ENCODE results near the gene MED16. TPM values are rescaled to one million over a fixed set of nuclear protein-coding genes. Genes with fewer than 3 reads are reported as not detected.

The MED16 gene
- total and polyA plus RNA-seq, 2 of the 4 experiments (the other 2 are of a cell fraction), result 8.1 to 40.2 TPM

- H3K56ac ChIP-seq (ENCODE audit: extremely low read depth, insufficient read depth, low read length), result no peak overlapping the region
- H3K4me3 ChIP-seq (ENCODE audit: insufficient read depth, low read depth, low read length), result no peak overlapping the region
- intact Hi-C loops (cut with micrococcal nuclease) (no loop called here), in situ Hi-C loops (cut with MboI; ENCODE audit: low sequenced_read_pairs) (no loop called here), dilution Hi-C loops (cut with HindIII; ENCODE audit: low sequenced_read_pairs, unreplicated experiment) (no loop called here)
- H3K4ac ChIP-seq (ENCODE audit: low read depth, low read length), result no peak overlapping the region
- no peaks in the 10 kb centered on the region for H3K79me1 ChIP-seq (ENCODE audit: low read depth in 1 of 2, low read length in 2 of 2)
- H4K5ac ChIP-seq (ENCODE audit: low read depth, low read length), result no peak overlapping the region
- H3K9ac ChIP-seq (ENCODE audit: low read depth, low read length), result no peak overlapping the region
- no peak overlapping the region for H3K4me2 ChIP-seq (ENCODE audit: low read depth, low read length)
- H3K9me3 ChIP-seq (ENCODE audit: control insufficient read depth, insufficient read depth, low read length), result no peaks in the 10 kb centered on the region
- H3K27ac ChIP-seq (ENCODE audit: insufficient read depth, low read length), result no peak overlapping the region
- no peak overlapping the region for H3K18ac ChIP-seq (ENCODE audit: low read depth, low read length)
- H2BK15ac ChIP-seq (ENCODE audit: low read depth, low read length), result no peak overlapping the region
- no peaks in the 10 kb centered on the region for H3K9me1 ChIP-seq (ENCODE audit: insufficient read depth, low read length)
- ChIA-PET CTCF (no interaction called here), POLR2A (ENCODE audit: unreplicated experiment) (no interaction called here)
- H2BK120ac ChIP-seq (ENCODE audit: low read depth, low read length), result no peak overlapping the region
- WGBS, 2 experiments (ENCODE audit: extremely low coverage in 2 of 2, insufficient read length in 1 of 2), result 65% methylated on average over 17 of the region's 36 CpGs; no CpG with 5 or more reads in 1 of the 2 experiments
- no peak overlapping the region for H2BK5ac ChIP-seq (ENCODE audit: low read depth, low read length, poor library complexity, severe bottlenecking)
- H3K14ac ChIP-seq (replicated peaks; ENCODE audit: low read depth, low read length), result no peak overlapping the region
- peaks cover 3% of the 10 kb centered on the region; the same call in 1 of the 2 replicates for H3K27me3 ChIP-seq (ENCODE audit: control insufficient read depth, insufficient read depth, low read length)
- H2AFZ ChIP-seq (replicated peaks; ENCODE audit: low read length, poor library complexity), result peak overlapping the region; percentile 1
- no peak overlapping the region for H2AK5ac ChIP-seq (ENCODE audit: low read depth, low read length)
- TF ChIP-seq RCOR1 (IDR thresholded peaks at IDR 0.05; ENCODE audit: insufficient replicate concordance, low read length) (no peak), CEBPB (IDR thresholded peaks at IDR 0.05; ENCODE audit: low read depth, low read length) (no peak), USF2 (IDR thresholded peaks at IDR 0.05; ENCODE audit: low read depth, low read length) (no peak), CTCF (conservative IDR thresholded peaks at IDR 0.05; ENCODE audit: low read depth, low read length) (no peak), MXI1 (IDR thresholded peaks at IDR 0.05; ENCODE audit: borderline replicate concordance, low read depth, low read length) (no peak), MAZ (IDR thresholded peaks at IDR 0.05; ENCODE audit: borderline replicate concordance, low read depth, low read length) (no peak)
- H4K91ac ChIP-seq (ENCODE audit: insufficient read depth, low read depth, low read length), result no peak overlapping the region
- H3K23ac ChIP-seq (ENCODE audit: low read depth, low read length), result no peak overlapping the region
- 0 out of 2 replicates have a peak, but pooled peaks have one; percentile 27 for ATAC-seq (ENCODE audit: low read depth)
- BruUV-seq (replicated peaks), result no TSS peak
- H3K4me1 ChIP-seq (ENCODE audit: control insufficient read depth, insufficient read depth, low read length), result no peaks in the 10 kb centered on the region
- no peak overlapping the region for H4K8ac ChIP-seq (ENCODE audit: low read depth in 2 of 2, low read length in 2 of 2)
- no peak overlapping the region for H2BK20ac ChIP-seq (ENCODE audit: low read depth, low read length)
- no peaks in the 10 kb centered on the region for H3K36me3 ChIP-seq (ENCODE audit: control insufficient read depth, insufficient read depth, low read length)
- H4K20me1 ChIP-seq (ENCODE audit: insufficient read depth, low read length), result no peaks in the 10 kb centered on the region
- no peak for DNase-seq
- H2AK9ac ChIP-seq (replicated peaks; ENCODE audit: low read depth, low read length, poor library complexity), result no peak overlapping the region
Observed at GRCh38 chr19:835210-835810, 57.7 kb downstream of the MED16 start.

Data from IMR-90 (cell line).